OCI-LY3 (cell line): ENCODE data around the gene C12orf60.

Experiments used
- H2AFZ ChIP-seq: fragments of 200-600, 300-600 bp; shearing (Covaris generic); 2 replicates; pipeline ENCODE4 v1.6.0; 2014; ENCODE audit warnings: antibody characterized with exemption, low read depth, low read length
- H3K27ac ChIP-seq: fragments of 200-600, 300-600 bp; sonication (generic); 2 replicates; pipeline ENCODE4 v1.5.1; 2014; ENCODE audit warnings: mild to moderate bottlenecking, low read length, moderate library complexity, mixed read lengths
- H3K27me3 ChIP-seq: fragments of 200-600, 300-600 bp; sonication (generic); 2 replicates; pipeline ENCODE4 v1.6.1; 2014; ENCODE audit warnings: low read depth, low read length, mixed read lengths
- H3K36me3 ChIP-seq: fragments of 200-600, 300-600 bp; sonication (generic); replicated peaks from 2 replicates; pipeline ENCODE3; 2014; ENCODE audit warnings: low read depth, low read length, mixed read lengths
- H3K4me1 ChIP-seq: fragments of 300-600, 200-600 bp; sonication (generic); 2 replicates; pipeline ENCODE4 v1.6.1; 2014; ENCODE audit warnings: low read length, mixed read lengths
- H3K4me2 ChIP-seq: fragments of 200-600, 300-600 bp; sonication (generic); 2 replicates; pipeline ENCODE4 v1.6.1; 2014; ENCODE audit warnings: low read length, mixed read lengths
- H3K4me3 ChIP-seq: fragments of 300-600, 200-600 bp; sonication (generic); 2 replicates; pipeline ENCODE4 v1.5.1; 2014; ENCODE audit warnings: antibody characterized with exemption, mild to moderate bottlenecking, low read length, moderate library complexity
- H3K79me2 ChIP-seq: fragments of 300-600, 200-600 bp; shearing (Covaris generic); 2 replicates; pipeline ENCODE4 v1.6.1; 2014; ENCODE audit warnings: mild to moderate bottlenecking, low read length, mixed read lengths
- H3K9ac ChIP-seq: fragments of 300-600, 200-600 bp; shearing (Covaris generic); 2 replicates; pipeline ENCODE4 v1.6.0; 2014; ENCODE audit warnings: mild to moderate bottlenecking, low read length, moderate library complexity
- H3K9me3 ChIP-seq: fragments of 200-600, 300-600 bp; shearing (Covaris generic); 2 replicates; pipeline ENCODE4 v1.6.1; 2014; ENCODE audit warnings: low read length, mixed read lengths; ENCODE audit not compliant: insufficient read depth
- H4K20me1 ChIP-seq: fragments of 200-600, 300-600 bp; sonication (generic); 2 replicates; pipeline ENCODE4 v1.6.1; 2016; ENCODE audit warnings: low read length, mixed read lengths; ENCODE audit not compliant: insufficient read depth
- CTCF ChIP-seq: fragments of 200-600, 300-600 bp; sonication (generic); IDR thresholded peaks from 2 replicates; pipeline ENCODE4 v1.5.1; 2014; ENCODE audit warnings: antibody characterized with exemption, low read length, low read depth
- EZH2phosphoT487 ChIP-seq: fragments of 200-600 bp; shearing (Covaris generic); IDR thresholded peaks from 2 replicates; pipeline ENCODE4 v1.6.1; 2018; ENCODE audit warnings: antibody characterized with exemption, mixed run types, low read depth

C12orf60 gene

GRCh38 chr12:14836336-14837210 lies 33.1 kb downstream of the C12orf60 start:
- Histone ChIP-seq H3K4me2 (no peak overlapping the region), H3K27me3 (0 out of 2 replicates have a peak, but pooled peaks cover 4% of the 10 kb centered on the region), H3K9ac (no peak overlapping the region), H4K20me1 (no peaks in the 10 kb centered on the region), H3K4me3 (no peak overlapping the region), H3K36me3 (no peaks in the 10 kb centered on the region), H2AFZ (no peak overlapping the region), H3K79me2 (no peaks in the 10 kb centered on the region), H3K27ac (no peak overlapping the region), H3K9me3 (no peaks in the 10 kb centered on the region), H3K4me1 (peaks cover 5% of the 10 kb centered on the region)
- no peak for TF ChIP-seq EZH2phosphoT487
- TF ChIP-seq CTCF = no peak

- Histone ChIP-seq H3K36me3 (no peaks in the 10 kb centered on the region), H3K4me2 (no peak overlapping the region), H2AFZ (no peak overlapping the region), H4K20me1 (no peaks in the 10 kb centered on the region), H3K4me1 (peaks cover 5% of the 10 kb centered on the region), H3K27ac (no peak overlapping the region), H3K4me3 (no peak overlapping the region), H3K79me2 (no peaks in the 10 kb centered on the region), H3K9ac (no peak overlapping the region), H3K27me3 (no peaks in the 10 kb centered on the region), H3K9me3 (no peaks in the 10 kb centered on the region)
- no peak for TF ChIP-seq EZH2phosphoT487
- no peak for TF ChIP-seq CTCF
These were observed 35.8 kb downstream of the C12orf60 start for GRCh38 chr12:14839262-14839661.

GRCh38 chr12:14840616-14841015 lies 37.1 kb downstream of the C12orf60 start:
- TF ChIP-seq EZH2phosphoT487 (no peak), CTCF (no peak)
- Histone ChIP-seq H3K4me3 (no peak overlapping the region), H3K36me3 (no peaks in the 10 kb centered on the region), H2AFZ (no peak overlapping the region), H3K27me3 (no peaks in the 10 kb centered on the region), H3K79me2 (no peaks in the 10 kb centered on the region), H3K4me2 (no peak overlapping the region), H3K4me1 (no peaks in the 10 kb centered on the region; the same call in 1 of the 2 replicates), H3K9me3 (no peaks in the 10 kb centered on the region), H3K9ac (no peak overlapping the region), H3K27ac (no peak overlapping the region), H4K20me1 (no peaks in the 10 kb centered on the region)

- H3K9ac ChIP-seq = no peak overlapping the region
- H3K27me3 ChIP-seq = no peaks in the 10 kb centered on the region
- no peaks in the 10 kb centered on the region for H3K9me3 ChIP-seq
- no peak for TF ChIP-seq CTCF
- no peak for TF ChIP-seq EZH2phosphoT487
- no peaks in the 10 kb centered on the region; the same call in 1 of the 2 replicates for H3K4me1 ChIP-seq
- no peak overlapping the region for H3K4me3 ChIP-seq
- H2AFZ ChIP-seq = no peak overlapping the region
- H3K79me2 ChIP-seq = no peaks in the 10 kb centered on the region
- no peak overlapping the region for H3K4me2 ChIP-seq
- no peaks in the 10 kb centered on the region for H4K20me1 ChIP-seq
- H3K36me3 ChIP-seq = no peaks in the 10 kb centered on the region
- H3K27ac ChIP-seq = no peak overlapping the region
These were observed 38.3 kb downstream of the C12orf60 start for GRCh38 chr12:14841761-14842160.
